Right atrium auricular region (tissue), 2 donors: ENCODE measurements around the gene FAM120AOS. TPM values are rescaled to one million over a fixed set of nuclear protein-coding genes. Genes with fewer than 3 reads are reported as not detected.

Experiments
- DNase-seq: peaks from one replicate; pipeline ENCODE4 v3.0.0-alpha.2; 2019; ENCODE audit warnings: low spot score
- H3K27ac ChIP-seq, 2 donors: fragments of 200-600 bp; sonication (generic); 1 replicate in 1 of 2; 2 replicates in 1 of 2; pipeline ENCODE4 v1.5.1; 2016 to 2019
- H3K27me3 ChIP-seq, 2 donors: fragments of 200-600 bp; sonication (generic); one replicate each; pipeline versions ENCODE4 v1.5.1 to v1.6.0; 2017 to 2019
- H3K36me3 ChIP-seq: fragments of 200-600 bp; sonication (generic); one replicate; pipeline ENCODE4 v1.5.1; 2016
- H3K4me1 ChIP-seq, 2 donors: fragments of 200-600 bp; sonication (generic); one replicate each; pipeline versions ENCODE4 v1.5.1 to v1.6.0; 2017 to 2019
- H3K4me3 ChIP-seq, 2 donors: fragments of 200-600 bp; sonication (generic); 1 replicate in 1 of 2; 2 replicates in 1 of 2; pipeline ENCODE4 v1.5.1; 2017 to 2019; ENCODE audit warnings: mild to moderate bottlenecking in 1 of 2, moderate library complexity in 1 of 2
- H3K9me3 ChIP-seq, 2 donors: fragments of 200-600 bp; sonication (generic); one replicate each; pipeline ENCODE4 v1.5.1; 2019
- total RNA-seq, 2 donors: library from RNA; depleted of rRNA; stranded (reverse); fragments of >200 nt; gene quantifications; one replicate each; pipeline ENCODE4 v1.1.0, GENCODE V29; 2016
- TF ChIP-seq, protein P1 (sequence below), 2 donors: fragments of 200-600 bp; sonication (generic); IDR thresholded peaks; one replicate each; pipeline ENCODE4 v1.5.1; 2019; ENCODE audit warnings: antibody characterized with exemption in 2 of 2

Gene FAM120AOS
- total RNA-seq, 2 donors from 2014 or later, result 32.4 to 47.0 TPM

DNA sequence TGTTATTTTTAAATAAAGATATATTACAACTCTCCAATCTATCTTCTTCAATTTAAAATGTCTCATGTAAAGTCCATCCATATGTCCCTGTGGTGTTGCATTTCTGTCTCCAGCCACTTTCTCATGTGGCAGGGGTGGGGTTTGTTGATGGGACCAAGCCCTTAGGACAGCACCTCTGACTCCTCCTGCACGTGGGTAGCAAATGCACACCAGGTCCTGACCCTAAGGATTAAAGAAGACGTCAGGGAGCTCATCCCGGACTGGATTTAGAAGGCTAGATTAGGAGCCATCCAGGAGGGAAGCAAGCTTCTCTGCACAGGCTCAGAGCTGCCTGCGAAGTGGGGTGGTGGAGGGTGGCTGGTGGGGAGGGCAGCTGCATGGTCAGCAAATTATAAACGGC lies 38.9 kb upstream of the FAM120AOS start:
- Histone ChIP-seq H3K27me3 (no peaks in the 10 kb centered on the region), H3K36me3 (peaks cover 21% of the 10 kb centered on the region), H3K9me3 (no peaks in the 10 kb centered on the region), H3K4me1 (peaks cover 0 to 29% of the 10 kb centered on the region in 2 donors), H3K27ac (peak overlapping the region in 1 of 2 donors; percentile 47), H3K4me3 (no peak overlapping the region)
- DNase-seq, result no peak
- TF ChIP-seq, protein P1, sequence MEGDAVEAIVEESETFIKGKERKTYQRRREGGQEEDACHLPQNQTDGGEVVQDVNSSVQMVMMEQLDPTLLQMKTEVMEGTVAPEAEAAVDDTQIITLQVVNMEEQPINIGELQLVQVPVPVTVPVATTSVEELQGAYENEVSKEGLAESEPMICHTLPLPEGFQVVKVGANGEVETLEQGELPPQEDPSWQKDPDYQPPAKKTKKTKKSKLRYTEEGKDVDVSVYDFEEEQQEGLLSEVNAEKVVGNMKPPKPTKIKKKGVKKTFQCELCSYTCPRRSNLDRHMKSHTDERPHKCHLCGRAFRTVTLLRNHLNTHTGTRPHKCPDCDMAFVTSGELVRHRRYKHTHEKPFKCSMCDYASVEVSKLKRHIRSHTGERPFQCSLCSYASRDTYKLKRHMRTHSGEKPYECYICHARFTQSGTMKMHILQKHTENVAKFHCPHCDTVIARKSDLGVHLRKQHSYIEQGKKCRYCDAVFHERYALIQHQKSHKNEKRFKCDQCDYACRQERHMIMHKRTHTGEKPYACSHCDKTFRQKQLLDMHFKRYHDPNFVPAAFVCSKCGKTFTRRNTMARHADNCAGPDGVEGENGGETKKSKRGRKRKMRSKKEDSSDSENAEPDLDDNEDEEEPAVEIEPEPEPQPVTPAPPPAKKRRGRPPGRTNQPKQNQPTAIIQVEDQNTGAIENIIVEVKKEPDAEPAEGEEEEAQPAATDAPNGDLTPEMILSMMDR (IDR thresholded peaks at IDR 0.05), result no peak

DNA sequence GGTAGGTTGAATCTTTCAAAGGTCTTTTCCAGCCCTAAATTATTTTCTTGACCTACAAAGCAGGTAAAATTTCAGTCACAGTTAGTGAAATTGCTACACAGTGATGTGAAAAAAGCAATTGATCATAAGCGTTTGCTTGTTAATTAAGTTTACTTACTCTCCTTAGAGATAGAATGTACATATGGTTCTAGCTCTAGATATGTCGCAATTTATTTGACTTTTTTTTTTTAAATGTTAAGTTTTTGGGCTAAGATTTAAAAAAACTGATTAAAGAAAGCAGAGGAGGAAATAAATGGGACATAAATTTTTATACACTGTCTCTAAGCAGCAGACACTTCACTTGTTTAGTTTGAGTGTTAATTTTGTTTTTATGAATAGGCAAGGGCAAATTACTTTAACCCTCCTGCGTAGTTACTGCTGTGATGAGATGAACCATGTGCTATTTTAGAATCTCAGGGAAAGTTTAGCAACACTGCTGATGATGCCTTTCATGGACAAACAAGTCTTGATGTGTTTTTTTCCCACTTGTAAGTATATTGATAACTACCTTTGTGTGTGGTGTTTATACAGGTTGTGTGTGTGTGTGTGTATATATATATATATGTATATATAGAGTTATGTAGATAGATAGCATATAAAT lies 38.3 kb upstream of the FAM120AOS start:
- TF ChIP-seq, protein P1 (IDR thresholded peaks at IDR 0.05), result no peak
- peaks cover 0 to 29% of the 10 kb centered on the region in 2 donors for H3K4me1 ChIP-seq

DNA sequence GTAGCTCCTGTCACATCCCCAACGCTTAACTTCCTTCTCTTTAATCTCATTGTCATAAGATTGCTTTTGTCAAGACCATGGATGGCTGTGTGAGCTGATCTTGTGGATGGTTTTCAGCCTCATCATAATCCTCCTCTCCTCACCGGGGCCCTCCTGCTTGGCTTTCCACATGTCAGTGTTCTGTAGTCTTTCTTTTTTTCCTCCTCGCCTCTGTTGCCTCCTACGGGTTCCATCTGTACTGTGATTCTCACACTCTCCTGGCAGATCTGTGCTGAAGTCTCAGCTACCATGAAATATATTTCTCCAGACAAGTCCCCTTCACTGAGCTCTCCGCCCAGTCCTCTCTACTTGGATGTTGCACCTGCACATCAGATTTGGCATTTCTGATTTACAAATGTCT lies 34.9 kb upstream of the FAM120AOS start:
- Histone ChIP-seq H3K27ac (no peak overlapping the region), H3K9me3 (no peaks in the 10 kb centered on the region), H3K4me3 (no peak overlapping the region), H3K4me1 (peaks cover 0 to 40% of the 10 kb centered on the region in 2 donors), H3K36me3 (peaks cover 17% of the 10 kb centered on the region), H3K27me3 (no peaks in the 10 kb centered on the region)
- no peak for DNase-seq
- TF ChIP-seq, protein P1 (IDR thresholded peaks at IDR 0.05), result no peak

More for the DNA sequence above, 38.3 kb upstream of the FAM120AOS start:
- H3K9me3 ChIP-seq, result no peaks in the 10 kb centered on the region
- DNase-seq, result no peak
- peaks cover 16% of the 10 kb centered on the region for H3K36me3 ChIP-seq
- no peaks in the 10 kb centered on the region for H3K27me3 ChIP-seq
- peak overlapping the region in 1 of 2 donors; percentile 47 for H3K27ac ChIP-seq
- H3K4me3 ChIP-seq, result no peak overlapping the region

DNA sequence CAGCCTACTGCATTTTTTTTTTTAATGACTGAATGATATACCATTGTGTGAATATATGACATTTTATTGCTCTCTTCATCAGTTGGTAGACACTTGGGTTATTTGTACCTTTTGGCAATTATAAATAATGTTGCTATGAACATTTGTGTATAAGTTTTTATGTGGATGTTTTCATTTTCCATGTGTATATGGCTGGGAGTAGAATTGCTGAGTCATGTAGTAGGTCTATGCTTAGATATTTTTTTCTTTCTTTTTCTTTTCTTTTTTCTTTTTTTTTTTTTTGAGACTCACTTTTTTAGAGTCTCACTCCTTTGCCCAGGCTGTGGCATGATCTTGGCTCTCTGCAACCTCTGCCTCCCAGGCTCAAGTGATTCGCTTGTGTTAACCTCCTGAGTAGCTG lies 32.9 kb upstream of the FAM120AOS start:
- Histone ChIP-seq H3K4me3 (no peak overlapping the region), H3K9me3 (no peaks in the 10 kb centered on the region), H3K27ac (no peak overlapping the region), H3K27me3 (no peaks in the 10 kb centered on the region), H3K4me1 (peaks cover 0 to 34% of the 10 kb centered on the region in 2 donors), H3K36me3 (peaks cover 17% of the 10 kb centered on the region)
- TF ChIP-seq, protein P1 (IDR thresholded peaks at IDR 0.05), result no peak
- no peak for DNase-seq

DNA sequence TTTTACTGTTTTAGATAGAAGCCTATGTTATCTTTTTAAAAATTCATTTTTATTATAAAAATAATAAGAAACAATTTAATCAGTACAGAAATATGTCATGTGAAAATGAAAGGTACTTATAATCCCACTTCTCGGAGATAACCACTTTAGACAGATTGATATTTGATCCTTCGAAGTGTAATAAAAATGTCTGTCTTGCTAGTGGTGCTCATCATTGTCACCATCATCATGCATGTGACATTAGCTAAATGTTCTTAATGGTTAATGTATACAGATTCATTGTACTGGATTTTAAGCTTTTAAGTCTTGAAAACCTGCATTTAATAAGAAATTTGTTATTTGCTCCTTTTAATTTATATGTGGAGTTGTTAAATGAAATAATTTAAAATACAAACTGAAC lies 30.1 kb upstream of the FAM120AOS start:
- no peaks in the 10 kb centered on the region for H3K27me3 ChIP-seq
- TF ChIP-seq, protein P1 (IDR thresholded peaks at IDR 0.05), result no peak
- peaks cover 15% of the 10 kb centered on the region for H3K36me3 ChIP-seq
- DNase-seq, result no peak
- no peak overlapping the region for H3K4me3 ChIP-seq
- H3K27ac ChIP-seq, result no peak overlapping the region
- no peaks in the 10 kb centered on the region for H3K9me3 ChIP-seq
- peaks cover 0 to 42% of the 10 kb centered on the region in 2 donors for H3K4me1 ChIP-seq
